H54 (cell line): ENCODE results near the gene RNMT.

Source experiments
- DNase-seq: peaks from one replicate; pipeline ENCODE4 v3.0.0; 2011; ENCODE audit warnings: low spot score, mixed read lengths; ENCODE audit not compliant: insufficient read length
- FAIRE-seq: peaks from 3 replicates; lab custom pipeline; 2011; peaks lifted over from hg19 to GRCh38; lab: Jason Lieb, UNC
- POLR2A ChIP-seq: IDR thresholded peaks from 2 replicates; pipeline ENCODE4 v1.6.1; 2011; ENCODE audit warnings: low read depth, mild to moderate bottlenecking, low read length

Gene RNMT

GRCh38 chr18:13809531-13810255 lies 83.2 kb downstream of the RNMT start:
- FAIRE-seq (no peak), DNase-seq (no peak)
- no peak for TF ChIP-seq POLR2A

GRCh38 chr18:13810950-13811485 lies 84.5 kb downstream of the RNMT start:
- no peak for TF ChIP-seq POLR2A
- FAIRE-seq (no peak), DNase-seq (no peak)

- FAIRE-seq, result no peak
- DNase-seq, result peak; percentile 30
- no peak for TF ChIP-seq POLR2A
These were observed 85.5 kb downstream of the RNMT start for GRCh38 chr18:13811993-13812392.

GRCh38 chr18:13813271-13813849 lies 86.9 kb downstream of the RNMT start:
- no peak for TF ChIP-seq POLR2A
- FAIRE-seq (peak; percentile 90), DNase-seq (peak; percentile 67)
